H1 (cell line): ENCODE results near the gene PRR19. TPM values are rescaled to one million over a fixed set of nuclear protein-coding genes. Genes with fewer than 3 reads are reported as not detected.

ENCODE experiments used
- BACH1 ChIP-seq: IDR thresholded peaks from 2 replicates; pipeline ENCODE4 v1.6.1; 2012; ENCODE audit warnings: low read length, improper control_type of control experiment
- EGR1 ChIP-seq: IDR thresholded peaks from 2 replicates; pipeline ENCODE4 v1.6.1; 2011; ENCODE audit warnings: low read depth, low read length, borderline replicate concordance
- JUN ChIP-seq: IDR thresholded peaks from 2 replicates; pipeline ENCODE4 v1.6.1; 2011; ENCODE audit warnings: low read depth, mild to moderate bottlenecking, improper control_type of control experiment, low read length
- TEAD4 ChIP-seq: IDR thresholded peaks from 2 replicates; pipeline ENCODE4 v1.6.1; 2012; ENCODE audit warnings: low read depth, low read length, inconsistent platforms, mixed read lengths
- polyA plus RNA-seq, 7 experiments: library from polyadenylated mRNA; depleted of rRNA in 3 of 7; stranded (reverse) in 5 of 7; unstranded in 2 of 7; fragments of >200 nt in 5 of 7; fragments of 200-250 nt in 2 of 7; gene quantifications; 1 replicate in 5 of 7; 2 replicates in 1 of 7; 4 replicates in 1 of 7; pipeline versions ENCODE4 v1.2.1 to v1.2.3, GENCODE V29; 2011 to 2013; ENCODE audit warnings: missing spikeins in 2 of 7, mixed read lengths in 2 of 7
- total RNA-seq: library from RNA; stranded (reverse); fragmentation: NEBNext Ultra II Directional; extraction: Animal tissue kit (Norgen Biotek cat#: 25700); gene quantifications from 2 replicates; pipeline ENCODE4 v1.2.1, GENCODE V29; 2021
- TF ChIP-seq, protein P1 (sequence below): IDR thresholded peaks from 2 replicates; pipeline ENCODE4 v1.6.1; 2012; ENCODE audit warnings: low read length, inconsistent platforms

The PRR19 gene
- total and polyA plus RNA-seq, 2 of the 8 experiments (the other 6 are each of a cell fraction or from before 2014, with no cell fraction given), result 7.2 to 7.5 TPM

DNA sequence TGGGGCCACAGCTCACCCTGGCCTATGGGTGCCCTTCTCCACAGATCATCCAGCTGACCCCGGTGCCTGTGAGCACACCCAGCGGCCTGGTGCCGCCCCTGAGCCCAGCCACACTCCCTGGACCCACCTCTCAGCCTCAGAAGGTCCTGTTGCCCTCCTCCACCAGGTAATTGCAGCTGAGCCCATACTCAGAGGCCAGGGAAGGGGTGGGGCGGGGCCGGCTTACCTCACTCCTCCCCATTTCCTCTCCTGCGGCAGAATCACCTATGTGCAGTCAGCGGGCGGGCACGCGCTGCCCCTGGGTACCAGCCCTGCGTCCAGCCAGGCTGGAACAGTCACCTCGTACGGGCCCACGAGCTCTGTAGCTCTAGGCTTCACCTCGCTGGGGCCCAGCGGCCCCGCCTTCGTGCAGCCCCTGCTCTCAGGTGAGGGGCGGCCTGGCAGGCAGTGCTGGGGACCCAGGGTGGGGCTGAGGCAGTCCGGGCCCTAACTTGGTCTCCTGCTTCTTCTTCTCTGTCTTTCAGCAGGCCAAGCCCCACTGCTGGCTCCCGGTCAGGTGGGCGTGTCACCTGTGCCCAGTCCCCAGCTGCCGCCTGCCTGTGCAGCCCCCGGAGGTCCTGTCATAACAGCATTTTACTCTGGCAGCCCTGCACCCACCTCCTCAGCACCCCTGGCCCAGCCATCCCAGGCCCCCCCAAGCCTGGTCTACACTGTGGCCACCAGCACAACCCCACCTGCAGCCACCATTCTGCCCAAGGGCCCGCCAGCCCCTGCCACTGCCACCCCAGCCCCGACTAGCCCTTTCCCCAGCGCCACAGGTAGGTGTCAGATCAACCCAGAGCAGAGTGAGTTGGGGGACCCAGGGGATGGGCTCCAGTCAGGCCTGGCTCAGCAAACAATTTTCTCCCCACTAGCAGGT is 9.6 kb upstream of the PRR19 start (continued):
- TF ChIP-seq TEAD4 (no peak), EGR1 (no peak), JUN (no peak), BACH1 (no peak)
- TF ChIP-seq, protein P1, sequence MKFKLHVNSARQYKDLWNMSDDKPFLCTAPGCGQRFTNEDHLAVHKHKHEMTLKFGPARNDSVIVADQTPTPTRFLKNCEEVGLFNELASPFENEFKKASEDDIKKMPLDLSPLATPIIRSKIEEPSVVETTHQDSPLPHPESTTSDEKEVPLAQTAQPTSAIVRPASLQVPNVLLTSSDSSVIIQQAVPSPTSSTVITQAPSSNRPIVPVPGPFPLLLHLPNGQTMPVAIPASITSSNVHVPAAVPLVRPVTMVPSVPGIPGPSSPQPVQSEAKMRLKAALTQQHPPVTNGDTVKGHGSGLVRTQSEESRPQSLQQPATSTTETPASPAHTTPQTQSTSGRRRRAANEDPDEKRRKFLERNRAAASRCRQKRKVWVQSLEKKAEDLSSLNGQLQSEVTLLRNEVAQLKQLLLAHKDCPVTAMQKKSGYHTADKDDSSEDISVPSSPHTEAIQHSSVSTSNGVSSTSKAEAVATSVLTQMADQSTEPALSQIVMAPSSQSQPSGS, result no peak
